GM23338 (cell line): ENCODE data around the gene FBXW12. TPM values are rescaled to one million over a fixed set of nuclear protein-coding genes. Genes with fewer than 3 reads are reported as not detected.

Experiments
- ATAC-seq: fragments of 200-7000 bp; cut with Tn5 transposase; 3 replicates; pipeline ENCODE4 v1.9.1; 2020
- DNase-seq: peaks from one replicate; pipeline ENCODE4 v3.0.0-alpha.2; 2015; ENCODE audit warnings: low spot score
- H2AFZ ChIP-seq: fragments of 200-600 bp; sonication (generic); 2 replicates; pipeline ENCODE4 v1.8.0; 2016; ENCODE audit warnings: antibody characterized with exemption, mild to moderate bottlenecking, moderate library complexity
- H3F3A ChIP-seq: fragments of 200-600 bp; sonication (generic); replicated peaks from 2 replicates; pipeline ENCODE4 v1.8.0; 2017; ENCODE audit warnings: antibody characterized with exemption, mixed run types, low read depth
- H3K27ac ChIP-seq: fragments of 200-600 bp; sonication (generic); 2 replicates; pipeline ENCODE4 v1.6.1; 2016; ENCODE audit warnings: low read depth
- H3K27me3 ChIP-seq: fragments of 200-600 bp; sonication (generic); 2 replicates; pipeline ENCODE4 v1.8.0; 2016; ENCODE audit warnings: mild to moderate bottlenecking, mixed run types, moderate library complexity; ENCODE audit not compliant: insufficient read depth
- H3K36me3 ChIP-seq: fragments of 200-600 bp; sonication (generic); 2 replicates; pipeline ENCODE4 v1.8.0; 2016; ENCODE audit warnings: mild to moderate bottlenecking; ENCODE audit not compliant: insufficient read depth
- H3K4me1 ChIP-seq: fragments of 200-600 bp; sonication (generic); 2 replicates; pipeline ENCODE4 v1.8.0; 2016; ENCODE audit warnings: mild to moderate bottlenecking, moderate library complexity; ENCODE audit not compliant: insufficient read depth
- H3K4me2 ChIP-seq: fragments of 200-600 bp; sonication (generic); 2 replicates; pipeline ENCODE4 v1.7.1; 2017; ENCODE audit warnings: mixed run types
- H3K4me3 ChIP-seq: fragments of 200-600 bp; sonication (generic); 2 replicates; pipeline ENCODE4 v1.6.1; 2016; ENCODE audit warnings: mixed run types
- H3K79me2 ChIP-seq: fragments of 200-600 bp; sonication (generic); replicated peaks from 2 replicates; pipeline ENCODE4 v1.8.0; 2017; ENCODE audit warnings: mild to moderate bottlenecking; ENCODE audit not compliant: insufficient read depth
- H3K9me2 ChIP-seq: fragments of 200-600 bp; sonication (generic); 2 replicates; pipeline ENCODE4 v1.8.0; 2017; ENCODE audit not compliant: insufficient read depth
- H4K20me1 ChIP-seq: fragments of 200-600 bp; sonication (generic); replicated peaks from 2 replicates; pipeline ENCODE4 v1.8.0; 2017; ENCODE audit warnings: mild to moderate bottlenecking; ENCODE audit not compliant: insufficient read depth
- H3K27ac Mint-ChIP-seq: 2 replicates; pipeline ENCODE4 v1.8.0; 2020; ENCODE audit warnings: inconsistent platforms, mild to moderate bottlenecking, moderate library complexity, mixed read lengths
- H3K27me3 Mint-ChIP-seq: 3 replicates; pipeline ENCODE4 v1.8.0; 2022; ENCODE audit warnings: low read depth, mild to moderate bottlenecking, moderate library complexity, mixed read lengths, inconsistent platforms; ENCODE audit not compliant: insufficient read depth, poor library complexity
- H3K36me3 Mint-ChIP-seq: 3 replicates; pipeline ENCODE4 v1.8.0; 2021; ENCODE audit warnings: low read depth, mild to moderate bottlenecking, inconsistent platforms, moderate library complexity, mixed read lengths
- H3K4me1 Mint-ChIP-seq: 3 replicates; pipeline ENCODE4 v1.8.0; 2020; ENCODE audit warnings: mild to moderate bottlenecking, inconsistent platforms, mixed read lengths
- H3K4me3 Mint-ChIP-seq: 3 replicates; pipeline ENCODE4 v1.8.0; 2021; ENCODE audit warnings: moderate library complexity, mild to moderate bottlenecking, inconsistent platforms, mixed read lengths
- H3K9me3 Mint-ChIP-seq: 3 replicates; pipeline ENCODE4 v1.8.0; 2020; ENCODE audit warnings: moderate library complexity, mild to moderate bottlenecking, inconsistent platforms, mixed read lengths
- CREB1 ChIP-seq: fragments of 250-450 bp; sonication (Bioruptor Pico); IDR thresholded peaks from 2 replicates; pipeline ENCODE4 v1.5.0; 2020; ENCODE audit warnings: low read depth, mild to moderate bottlenecking, moderate library complexity
- EZH2 ChIP-seq: fragments of 200-600 bp; sonication (generic); IDR thresholded peaks from one replicate; pipeline ENCODE4 v1.8.0; 2017; ENCODE audit warnings: antibody characterized with exemption, mild to moderate bottlenecking, low read depth; ENCODE audit not compliant: unreplicated experiment
- EZH2phosphoT487 ChIP-seq: fragments of 200-600 bp; sonication (generic); IDR thresholded peaks from one replicate; pipeline ENCODE4 v1.8.1; 2018; ENCODE audit warnings: antibody characterized with exemption; ENCODE audit not compliant: unreplicated experiment
- JUNB ChIP-seq: IDR thresholded peaks from one replicate; pipeline ENCODE4 v1.6.1; 2016; ENCODE audit warnings: antibody characterized with exemption; ENCODE audit not compliant: unreplicated experiment
- NANOG ChIP-seq: IDR thresholded peaks from 2 replicates; pipeline ENCODE4 v1.6.1; 2016; ENCODE audit warnings: antibody characterized with exemption, borderline replicate concordance
- STAT1 ChIP-seq: IDR thresholded peaks from one replicate; pipeline ENCODE4 v1.6.1; 2016; ENCODE audit warnings: antibody characterized with exemption; ENCODE audit not compliant: unreplicated experiment
- ZNF114 ChIP-seq: fragments of 250-450 bp; sonication (Bioruptor Pico); IDR thresholded peaks from 2 replicates; pipeline ENCODE4 v1.5.0; 2020; ENCODE audit warnings: mild to moderate bottlenecking, moderate library complexity
- ZNF331 ChIP-seq: fragments of 250-450 bp; sonication (Bioruptor Pico); IDR thresholded peaks from 2 replicates; pipeline ENCODE4 v1.5.0; 2020; ENCODE audit warnings: low read depth, mild to moderate bottlenecking, moderate library complexity
- polyA plus RNA-seq: library from polyadenylated mRNA; unstranded; fragments of >200 nt; fragmentation: Nextera tagmentation; extraction: Ambion mirVana; gene quantifications from 2 replicates; pipeline ENCODE4 v1.2.1, GENCODE V29; 2016
- total RNA-seq: library from RNA; depleted of rRNA; stranded (reverse); fragments of >200 nt; shearing (Covaris generic); gene quantifications from 2 replicates; pipeline ENCODE4 v1.2.3, GENCODE V29; 2014
- TF ChIP-seq, protein P1 (sequence below): fragments of 250-450 bp; sonication (Bioruptor Pico); IDR thresholded peaks from 2 replicates; pipeline ENCODE4 v1.5.0; 2020; ENCODE audit warnings: mild to moderate bottlenecking, moderate library complexity
- TF ChIP-seq, protein P2 (sequence below), 2 experiments: fragments of 200-600 bp in 1 of 2; sonication (generic) in 1 of 2; conservative IDR thresholded peaks; 2 replicates each; pipeline versions ENCODE4 v1.5.1 to v1.6.1; 2016 to 2017; ENCODE audit warnings: antibody characterized with exemption in 2 of 2, low read depth in 2 of 2, mild to moderate bottlenecking in 2 of 2, moderate library complexity in 1 of 2
- TF ChIP-seq, protein P3 (sequence below): IDR thresholded peaks from one replicate; pipeline ENCODE4 v1.6.1; 2018; ENCODE audit warnings: antibody characterized with exemption; ENCODE audit not compliant: unreplicated experiment
- TF ChIP-seq, protein P4 (sequence below): IDR thresholded peaks from 2 replicates; pipeline ENCODE4 v1.6.1; 2016; ENCODE audit warnings: antibody characterized with exemption

The FBXW12 gene
- total and polyA plus RNA-seq, 2 experiments from 2014 or later = 0.73 TPM; not detected in 1

DNA sequence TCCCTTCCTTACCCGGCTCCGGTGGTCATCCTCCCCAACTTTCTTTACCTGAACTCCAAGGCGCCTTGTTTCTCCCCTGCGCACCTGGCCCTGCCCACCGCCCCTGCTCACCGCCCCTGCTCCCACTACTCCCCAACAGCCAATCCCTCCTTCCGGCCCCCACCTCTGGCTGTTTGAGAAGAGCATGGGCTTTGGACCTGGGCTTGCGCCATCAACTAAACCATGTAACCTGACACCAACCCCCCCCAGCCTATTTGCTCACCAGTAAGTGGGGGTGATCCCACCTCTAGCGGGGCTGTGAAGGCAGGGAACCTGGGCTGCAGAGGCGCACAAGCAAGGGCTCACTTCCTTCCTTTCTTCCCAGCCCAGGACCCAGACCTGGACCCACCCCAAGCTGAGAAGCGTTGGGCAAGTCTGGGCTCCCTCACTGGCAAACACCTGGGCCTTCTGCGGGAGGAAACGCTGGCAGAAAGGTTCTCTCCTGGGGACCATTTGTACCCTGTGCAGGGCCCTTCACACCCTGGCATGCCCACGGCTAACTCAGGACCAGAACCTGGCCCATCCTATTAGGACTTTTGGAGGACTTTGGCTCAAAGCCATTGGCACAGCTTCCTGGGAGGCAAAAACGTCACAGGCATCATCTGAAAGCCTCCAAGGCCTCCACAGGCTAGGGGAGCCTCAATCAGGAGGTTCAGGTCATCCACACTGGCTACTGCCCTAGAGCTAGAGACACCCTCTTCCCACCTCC, 58.1 kb downstream of the FBXW12 start, which contains the start of gene PLXNB1 (continued):
- TF ChIP-seq, protein P1, sequence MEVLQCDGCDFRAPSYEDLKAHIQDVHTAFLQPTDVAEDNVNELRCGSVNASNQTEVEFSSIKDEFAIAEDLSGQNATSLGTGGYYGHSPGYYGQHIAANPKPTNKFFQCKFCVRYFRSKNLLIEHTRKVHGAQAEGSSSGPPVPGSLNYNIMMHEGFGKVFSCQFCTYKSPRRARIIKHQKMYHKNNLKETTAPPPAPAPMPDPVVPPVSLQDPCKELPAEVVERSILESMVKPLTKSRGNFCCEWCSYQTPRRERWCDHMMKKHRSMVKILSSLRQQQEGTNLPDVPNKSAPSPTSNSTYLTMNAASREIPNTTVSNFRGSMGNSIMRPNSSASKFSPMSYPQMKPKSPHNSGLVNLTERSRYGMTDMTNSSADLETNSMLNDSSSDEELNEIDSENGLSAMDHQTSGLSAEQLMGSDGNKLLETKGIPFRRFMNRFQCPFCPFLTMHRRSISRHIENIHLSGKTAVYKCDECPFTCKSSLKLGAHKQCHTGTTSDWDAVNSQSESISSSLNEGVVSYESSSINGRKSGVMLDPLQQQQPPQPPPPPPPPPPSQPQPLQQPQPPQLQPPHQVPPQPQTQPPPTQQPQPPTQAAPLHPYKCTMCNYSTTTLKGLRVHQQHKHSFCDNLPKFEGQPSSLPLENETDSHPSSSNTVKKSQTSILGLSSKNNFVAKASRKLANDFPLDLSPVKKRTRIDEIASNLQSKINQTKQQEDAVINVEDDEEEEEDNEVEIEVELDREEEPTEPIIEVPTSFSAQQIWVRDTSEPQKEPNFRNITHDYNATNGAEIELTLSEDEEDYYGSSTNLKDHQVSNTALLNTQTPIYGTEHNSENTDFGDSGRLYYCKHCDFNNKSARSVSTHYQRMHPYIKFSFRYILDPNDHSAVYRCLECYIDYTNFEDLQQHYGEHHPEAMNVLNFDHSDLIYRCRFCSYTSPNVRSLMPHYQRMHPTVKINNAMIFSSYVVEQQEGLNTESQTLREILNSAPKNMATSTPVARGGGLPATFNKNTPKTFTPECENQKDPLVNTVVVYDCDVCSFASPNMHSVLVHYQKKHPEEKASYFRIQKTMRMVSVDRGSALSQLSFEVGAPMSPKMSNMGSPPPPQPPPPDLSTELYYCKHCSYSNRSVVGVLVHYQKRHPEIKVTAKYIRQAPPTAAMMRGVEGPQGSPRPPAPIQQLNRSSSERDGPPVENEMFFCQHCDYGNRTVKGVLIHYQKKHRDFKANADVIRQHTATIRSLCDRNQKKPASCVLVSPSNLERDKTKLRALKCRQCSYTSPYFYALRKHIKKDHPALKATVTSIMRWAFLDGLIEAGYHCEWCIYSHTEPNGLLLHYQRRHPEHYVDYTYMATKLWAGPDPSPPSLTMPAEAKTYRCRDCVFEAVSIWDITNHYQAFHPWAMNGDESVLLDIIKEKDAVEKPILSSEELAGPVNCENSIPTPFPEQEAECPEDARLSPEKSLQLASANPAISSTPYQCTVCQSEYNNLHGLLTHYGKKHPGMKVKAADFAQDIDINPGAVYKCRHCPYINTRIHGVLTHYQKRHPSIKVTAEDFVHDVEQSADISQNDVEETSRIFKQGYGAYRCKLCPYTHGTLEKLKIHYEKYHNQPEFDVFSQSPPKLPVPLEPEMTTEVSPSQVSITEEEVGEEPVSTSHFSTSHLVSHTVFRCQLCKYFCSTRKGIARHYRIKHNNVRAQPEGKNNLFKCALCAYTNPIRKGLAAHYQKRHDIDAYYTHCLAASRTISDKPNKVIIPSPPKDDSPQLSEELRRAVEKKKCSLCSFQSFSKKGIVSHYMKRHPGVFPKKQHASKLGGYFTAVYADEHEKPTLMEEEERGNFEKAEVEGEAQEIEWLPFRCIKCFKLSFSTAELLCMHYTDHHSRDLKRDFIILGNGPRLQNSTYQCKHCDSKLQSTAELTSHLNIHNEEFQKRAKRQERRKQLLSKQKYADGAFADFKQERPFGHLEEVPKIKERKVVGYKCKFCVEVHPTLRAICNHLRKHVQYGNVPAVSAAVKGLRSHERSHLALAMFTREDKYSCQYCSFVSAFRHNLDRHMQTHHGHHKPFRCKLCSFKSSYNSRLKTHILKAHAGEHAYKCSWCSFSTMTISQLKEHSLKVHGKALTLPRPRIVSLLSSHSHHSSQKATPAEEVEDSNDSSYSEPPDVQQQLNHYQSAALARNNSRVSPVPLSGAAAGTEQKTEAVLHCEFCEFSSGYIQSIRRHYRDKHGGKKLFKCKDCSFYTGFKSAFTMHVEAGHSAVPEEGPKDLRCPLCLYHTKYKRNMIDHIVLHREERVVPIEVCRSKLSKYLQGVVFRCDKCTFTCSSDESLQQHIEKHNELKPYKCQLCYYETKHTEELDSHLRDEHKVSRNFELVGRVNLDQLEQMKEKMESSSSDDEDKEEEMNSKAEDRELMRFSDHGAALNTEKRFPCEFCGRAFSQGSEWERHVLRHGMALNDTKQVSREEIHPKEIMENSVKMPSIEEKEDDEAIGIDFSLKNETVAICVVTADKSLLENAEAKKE (CRISPR knock-in tag) = no peak

DNA sequence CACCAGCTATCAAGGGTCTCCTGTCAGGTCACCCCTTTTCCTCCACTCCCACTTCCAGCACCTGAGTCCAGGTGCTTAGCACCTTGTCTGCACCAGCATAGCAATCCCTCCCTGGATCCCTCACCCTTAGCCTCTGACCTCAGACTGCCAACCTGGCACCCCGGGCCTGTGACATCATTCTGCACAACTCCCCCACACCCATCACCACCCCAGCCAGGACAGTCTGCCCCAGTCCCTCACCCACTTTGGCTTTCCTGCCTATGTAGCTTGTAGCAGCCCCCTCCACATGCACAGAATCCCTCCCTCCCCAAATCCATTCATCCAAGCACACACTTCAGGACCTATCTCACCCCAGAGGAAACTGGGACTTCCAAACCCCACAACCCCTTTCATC, 58.7 kb downstream of the FBXW12 start:
- Histone ChIP-seq H3F3A (peaks cover 38% of the 10 kb centered on the region), H3K4me2 (peak overlapping the region; percentile 86), H3K27me3 (no peaks in the 10 kb centered on the region), H3K4me1 (peaks cover 35% of the 10 kb centered on the region), H3K79me2 (peaks cover 48% of the 10 kb centered on the region), H3K4me3 (peak overlapping the region; percentile 84), H3K36me3 (peaks cover 10% of the 10 kb centered on the region), H2AFZ (no peak overlapping the region), H4K20me1 (peaks cover 9% of the 10 kb centered on the region), H3K9me2 (no peaks in the 10 kb centered on the region), H3K27ac (peak overlapping the region; percentile 99)
- ATAC-seq = no peak
- H3K27me3 Mint-ChIP-seq = peaks cover 13% of the 10 kb centered on the region
- H3K36me3 Mint-ChIP-seq = peaks cover 48% of the 10 kb centered on the region
- no peak for DNase-seq
- H3K9me3 Mint-ChIP-seq = peaks cover 3% of the 10 kb centered on the region; the same call in 1 of the 3 replicates
- H3K4me1 Mint-ChIP-seq = peaks cover 52% of the 10 kb centered on the region
- H3K4me3 Mint-ChIP-seq = peak overlapping the region; percentile 88
- H3K27ac Mint-ChIP-seq = peak overlapping the region; percentile 97
- TF ChIP-seq ZNF114 (no peak), CREB1 (CRISPR knock-in tag) (no peak), EZH2 (no peak), ZNF331 (CRISPR knock-in tag) (no peak), JUNB (no peak), EZH2phosphoT487 (no peak), STAT1 (no peak), NANOG (no peak)
- TF ChIP-seq, protein P2, sequence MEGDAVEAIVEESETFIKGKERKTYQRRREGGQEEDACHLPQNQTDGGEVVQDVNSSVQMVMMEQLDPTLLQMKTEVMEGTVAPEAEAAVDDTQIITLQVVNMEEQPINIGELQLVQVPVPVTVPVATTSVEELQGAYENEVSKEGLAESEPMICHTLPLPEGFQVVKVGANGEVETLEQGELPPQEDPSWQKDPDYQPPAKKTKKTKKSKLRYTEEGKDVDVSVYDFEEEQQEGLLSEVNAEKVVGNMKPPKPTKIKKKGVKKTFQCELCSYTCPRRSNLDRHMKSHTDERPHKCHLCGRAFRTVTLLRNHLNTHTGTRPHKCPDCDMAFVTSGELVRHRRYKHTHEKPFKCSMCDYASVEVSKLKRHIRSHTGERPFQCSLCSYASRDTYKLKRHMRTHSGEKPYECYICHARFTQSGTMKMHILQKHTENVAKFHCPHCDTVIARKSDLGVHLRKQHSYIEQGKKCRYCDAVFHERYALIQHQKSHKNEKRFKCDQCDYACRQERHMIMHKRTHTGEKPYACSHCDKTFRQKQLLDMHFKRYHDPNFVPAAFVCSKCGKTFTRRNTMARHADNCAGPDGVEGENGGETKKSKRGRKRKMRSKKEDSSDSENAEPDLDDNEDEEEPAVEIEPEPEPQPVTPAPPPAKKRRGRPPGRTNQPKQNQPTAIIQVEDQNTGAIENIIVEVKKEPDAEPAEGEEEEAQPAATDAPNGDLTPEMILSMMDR (conservative IDR thresholded peaks at IDR 0.05; ENCODE audit: low read depth in 2 of 2) = no peak
- TF ChIP-seq, protein P3, sequence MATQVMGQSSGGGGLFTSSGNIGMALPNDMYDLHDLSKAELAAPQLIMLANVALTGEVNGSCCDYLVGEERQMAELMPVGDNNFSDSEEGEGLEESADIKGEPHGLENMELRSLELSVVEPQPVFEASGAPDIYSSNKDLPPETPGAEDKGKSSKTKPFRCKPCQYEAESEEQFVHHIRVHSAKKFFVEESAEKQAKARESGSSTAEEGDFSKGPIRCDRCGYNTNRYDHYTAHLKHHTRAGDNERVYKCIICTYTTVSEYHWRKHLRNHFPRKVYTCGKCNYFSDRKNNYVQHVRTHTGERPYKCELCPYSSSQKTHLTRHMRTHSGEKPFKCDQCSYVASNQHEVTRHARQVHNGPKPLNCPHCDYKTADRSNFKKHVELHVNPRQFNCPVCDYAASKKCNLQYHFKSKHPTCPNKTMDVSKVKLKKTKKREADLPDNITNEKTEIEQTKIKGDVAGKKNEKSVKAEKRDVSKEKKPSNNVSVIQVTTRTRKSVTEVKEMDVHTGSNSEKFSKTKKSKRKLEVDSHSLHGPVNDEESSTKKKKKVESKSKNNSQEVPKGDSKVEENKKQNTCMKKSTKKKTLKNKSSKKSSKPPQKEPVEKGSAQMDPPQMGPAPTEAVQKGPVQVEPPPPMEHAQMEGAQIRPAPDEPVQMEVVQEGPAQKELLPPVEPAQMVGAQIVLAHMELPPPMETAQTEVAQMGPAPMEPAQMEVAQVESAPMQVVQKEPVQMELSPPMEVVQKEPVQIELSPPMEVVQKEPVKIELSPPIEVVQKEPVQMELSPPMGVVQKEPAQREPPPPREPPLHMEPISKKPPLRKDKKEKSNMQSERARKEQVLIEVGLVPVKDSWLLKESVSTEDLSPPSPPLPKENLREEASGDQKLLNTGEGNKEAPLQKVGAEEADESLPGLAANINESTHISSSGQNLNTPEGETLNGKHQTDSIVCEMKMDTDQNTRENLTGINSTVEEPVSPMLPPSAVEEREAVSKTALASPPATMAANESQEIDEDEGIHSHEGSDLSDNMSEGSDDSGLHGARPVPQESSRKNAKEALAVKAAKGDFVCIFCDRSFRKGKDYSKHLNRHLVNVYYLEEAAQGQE = no peak
- TF ChIP-seq, protein P4, sequence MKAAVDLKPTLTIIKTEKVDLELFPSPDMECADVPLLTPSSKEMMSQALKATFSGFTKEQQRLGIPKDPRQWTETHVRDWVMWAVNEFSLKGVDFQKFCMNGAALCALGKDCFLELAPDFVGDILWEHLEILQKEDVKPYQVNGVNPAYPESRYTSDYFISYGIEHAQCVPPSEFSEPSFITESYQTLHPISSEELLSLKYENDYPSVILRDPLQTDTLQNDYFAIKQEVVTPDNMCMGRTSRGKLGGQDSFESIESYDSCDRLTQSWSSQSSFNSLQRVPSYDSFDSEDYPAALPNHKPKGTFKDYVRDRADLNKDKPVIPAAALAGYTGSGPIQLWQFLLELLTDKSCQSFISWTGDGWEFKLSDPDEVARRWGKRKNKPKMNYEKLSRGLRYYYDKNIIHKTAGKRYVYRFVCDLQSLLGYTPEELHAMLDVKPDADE = no peak
